Measurements from ENCODE around the gene MACROD1.

MACROD1 gene

DNA sequence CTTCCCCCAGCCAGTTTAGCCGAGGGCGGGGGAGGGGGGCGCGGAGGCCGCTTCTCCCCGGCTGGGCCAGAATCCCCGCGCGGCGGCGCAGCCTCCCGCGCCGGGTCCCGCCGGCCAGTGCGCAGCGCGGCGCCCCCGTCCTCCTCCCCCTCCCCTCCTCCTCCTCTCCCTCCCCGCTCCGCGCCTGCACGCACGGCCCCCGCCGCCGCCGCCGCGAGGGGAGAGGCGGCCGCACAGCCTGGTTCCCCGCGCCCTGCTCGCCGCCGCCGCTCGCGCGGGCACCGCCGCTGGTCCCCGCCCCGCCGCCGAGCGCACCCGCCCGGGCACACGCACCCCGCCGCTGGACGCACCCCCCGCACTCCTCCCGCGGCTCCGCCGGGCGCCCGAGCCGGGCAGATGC, 130.3 kb downstream of the MACROD1 start, which contains the start of gene FLRT1:
FLRT1 (plus strand) TSS at position 356 of the 400 bp plus-strand sequence. CDS start 80,337 bp downstream, outside the sequence.
- DNase-seq (ENCODE audit: low spot score), result no peak

DNA sequence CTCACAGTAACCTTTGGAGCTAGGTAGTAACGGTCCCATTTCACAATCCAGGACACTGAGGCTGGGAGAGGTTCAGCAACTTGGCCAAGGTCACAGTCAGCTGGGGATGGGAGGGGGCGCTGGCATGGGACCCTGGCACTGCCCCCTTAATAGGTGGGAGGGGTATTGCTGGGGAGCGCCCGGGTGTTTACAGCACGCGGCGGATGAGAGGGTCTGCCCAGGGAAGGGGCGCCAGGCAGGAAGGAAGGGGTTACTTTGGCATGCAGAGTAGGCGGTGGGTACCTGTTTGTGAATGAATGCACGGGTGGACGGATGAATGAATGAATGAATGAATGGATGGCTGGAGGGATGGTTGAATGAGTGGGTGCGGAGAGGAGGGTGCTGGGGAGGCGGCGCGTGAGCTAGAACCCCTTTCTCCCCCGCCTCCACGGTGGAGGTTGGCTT, 130.8 kb downstream of the MACROD1 start:
- no peak for DNase-seq (ENCODE audit: low spot score)

DNA sequence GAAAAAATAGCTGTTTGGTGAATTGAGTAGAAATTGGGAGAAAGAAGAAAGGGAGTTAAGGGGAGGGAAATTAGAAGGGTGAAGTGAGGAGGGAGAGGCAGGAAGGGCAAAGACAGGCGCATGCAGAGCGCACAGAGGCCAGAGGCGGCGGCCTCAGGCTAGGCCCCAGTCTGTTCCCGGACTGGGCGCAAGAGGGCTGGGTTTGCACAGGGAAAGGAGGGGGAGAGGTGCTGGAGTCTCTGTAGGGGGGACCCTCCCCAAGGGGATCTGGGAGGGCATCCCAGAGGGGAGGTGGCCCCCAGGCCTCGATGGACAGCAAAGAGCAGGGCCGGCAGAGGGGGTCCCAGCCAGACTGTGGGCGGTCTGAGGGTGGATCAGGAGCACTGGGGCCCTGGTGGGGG, 131.5 kb downstream of the MACROD1 start:
- DNase-seq (ENCODE audit: low spot score), result no peak

DNA sequence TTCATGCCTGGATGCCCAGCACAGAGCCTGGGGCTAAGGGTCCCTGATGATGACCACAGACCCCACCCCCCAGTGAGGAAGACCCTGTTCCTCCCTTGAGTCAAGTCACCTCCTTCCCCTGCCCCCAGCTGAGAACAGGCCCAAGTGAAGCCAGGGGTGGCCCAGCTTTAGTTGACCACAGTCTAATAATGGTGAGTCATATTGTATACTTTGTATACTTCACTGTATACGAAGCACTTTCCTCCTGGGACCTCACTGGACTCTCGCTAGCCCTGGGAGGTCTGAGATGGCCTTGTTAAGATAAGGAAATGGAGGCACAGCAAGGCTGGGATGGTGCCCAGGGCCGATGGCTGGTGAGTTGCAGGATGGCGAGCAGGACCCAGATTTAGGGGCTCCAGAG, 133.9 kb downstream of the MACROD1 start:
- no peak for DNase-seq (ENCODE audit: low spot score)

DNA sequence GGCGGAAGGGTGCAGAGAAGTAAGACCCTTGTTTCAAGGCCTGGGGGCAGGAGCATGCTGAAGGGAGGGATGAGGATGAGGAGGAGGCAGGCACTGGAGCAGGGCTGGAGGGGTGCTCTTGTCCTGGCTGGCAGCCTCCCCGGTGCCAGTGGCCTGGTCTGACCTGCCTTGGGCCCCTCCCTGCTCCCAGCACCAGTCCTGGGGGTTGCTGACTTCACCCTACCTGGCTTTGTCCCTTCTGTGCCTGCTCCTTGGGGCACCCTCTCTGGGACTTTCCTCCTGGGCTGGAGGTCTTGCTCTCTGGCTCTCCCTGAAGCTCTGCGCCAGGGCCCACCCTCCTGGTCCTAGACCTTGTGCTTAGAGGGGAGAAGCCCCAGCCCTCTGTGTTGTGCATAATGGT, 134.9 kb downstream of the MACROD1 start:
- no peak for DNase-seq (ENCODE audit: low spot score)

DNA sequence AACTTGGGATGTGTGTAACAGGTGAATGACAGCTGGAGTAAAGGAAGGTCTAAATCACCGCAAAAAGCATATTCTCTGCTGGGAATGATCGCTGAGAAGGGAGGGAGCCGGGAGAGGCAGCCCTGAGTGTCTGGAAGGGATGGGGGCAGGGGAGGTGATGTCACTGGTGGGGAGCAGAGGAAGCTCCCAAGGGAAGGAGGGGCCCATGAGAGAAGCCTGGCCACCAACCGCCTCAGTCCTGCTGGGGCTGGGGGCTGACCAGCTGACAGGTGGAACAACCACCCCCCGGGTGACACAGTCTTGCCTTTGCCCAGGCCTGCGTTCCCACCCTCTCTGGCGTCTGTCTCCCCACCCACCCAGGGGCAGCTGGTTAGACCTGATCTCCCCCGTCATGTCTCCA, 136.1 kb downstream of the MACROD1 start:
- no peak for DNase-seq (ENCODE audit: low spot score)

DNA sequence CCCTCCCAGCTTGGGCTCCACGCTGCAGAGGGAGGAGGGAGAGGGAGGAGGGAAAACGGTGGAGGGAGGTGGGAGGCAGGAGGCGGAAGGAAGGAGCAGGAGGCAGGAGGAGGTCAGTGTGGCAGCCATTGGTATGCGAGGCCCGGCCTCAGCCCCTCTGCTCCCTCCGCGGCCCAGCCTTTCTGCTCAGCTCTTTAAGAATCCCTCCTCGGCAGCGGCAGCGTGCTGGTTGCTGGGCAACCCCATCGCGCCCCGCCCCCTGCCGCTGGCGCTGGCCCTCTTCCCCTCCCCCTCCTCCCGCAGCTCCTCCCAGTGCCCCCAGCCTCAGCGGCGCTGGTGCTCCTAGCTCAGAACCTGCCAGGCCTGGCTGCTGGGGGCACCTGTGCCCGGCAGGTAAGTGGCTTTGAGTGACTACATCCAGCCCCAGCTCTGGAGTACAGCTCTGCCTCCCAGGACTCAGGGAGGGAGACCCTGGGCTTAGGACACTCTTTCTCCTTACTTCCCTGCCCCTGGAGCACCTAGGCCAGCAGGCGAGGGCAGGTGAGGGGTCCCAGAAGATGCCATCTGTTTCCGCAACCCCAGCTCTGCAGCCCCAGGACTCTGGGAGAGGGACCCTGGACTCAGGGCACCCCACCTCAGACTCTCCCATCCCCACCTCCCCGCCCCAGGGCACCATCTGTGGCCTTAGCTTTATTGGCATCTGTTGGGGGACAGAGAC, 137.4 kb downstream of the MACROD1 start:
- no peak for DNase-seq (ENCODE audit: low spot score)

DNA sequence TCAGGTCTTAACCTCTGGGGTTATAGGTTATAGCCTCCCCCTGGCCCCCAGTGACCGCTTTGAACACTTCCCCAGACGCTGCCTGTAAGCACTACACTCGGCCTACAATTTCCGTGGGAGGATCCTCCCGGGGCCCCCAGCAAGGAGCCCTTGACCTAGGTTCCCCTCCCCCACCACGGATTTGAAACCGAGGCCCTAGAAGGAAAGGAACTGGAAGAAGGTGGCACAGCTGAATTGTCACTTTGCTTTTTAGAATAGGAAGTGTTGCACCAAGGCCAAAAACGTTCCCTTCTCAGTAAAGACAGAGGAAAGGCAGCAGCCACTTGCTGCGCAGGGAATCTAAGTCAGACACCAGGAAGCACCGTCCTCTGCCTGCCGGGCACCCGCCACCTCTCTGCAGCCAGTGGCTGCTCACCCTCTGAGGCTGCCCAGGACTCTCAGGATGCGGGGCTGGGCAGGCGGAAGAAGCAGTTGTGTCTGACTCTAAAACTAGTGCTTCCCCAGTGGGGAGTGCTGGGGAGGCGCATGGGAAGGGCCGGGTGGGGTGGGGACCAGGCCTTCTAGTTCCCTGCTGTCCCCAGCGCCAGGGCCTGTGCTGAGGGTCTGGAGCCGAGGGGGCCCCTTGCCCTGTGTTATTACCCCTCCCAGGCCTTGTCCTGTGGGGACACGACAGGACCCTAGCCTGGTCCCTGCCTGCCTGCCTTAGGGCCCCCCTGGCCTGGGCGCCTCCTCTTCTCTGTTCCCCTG, 138.1 kb downstream of the MACROD1 start:
- DNase-seq (ENCODE audit: low spot score), result no peak

DNA sequence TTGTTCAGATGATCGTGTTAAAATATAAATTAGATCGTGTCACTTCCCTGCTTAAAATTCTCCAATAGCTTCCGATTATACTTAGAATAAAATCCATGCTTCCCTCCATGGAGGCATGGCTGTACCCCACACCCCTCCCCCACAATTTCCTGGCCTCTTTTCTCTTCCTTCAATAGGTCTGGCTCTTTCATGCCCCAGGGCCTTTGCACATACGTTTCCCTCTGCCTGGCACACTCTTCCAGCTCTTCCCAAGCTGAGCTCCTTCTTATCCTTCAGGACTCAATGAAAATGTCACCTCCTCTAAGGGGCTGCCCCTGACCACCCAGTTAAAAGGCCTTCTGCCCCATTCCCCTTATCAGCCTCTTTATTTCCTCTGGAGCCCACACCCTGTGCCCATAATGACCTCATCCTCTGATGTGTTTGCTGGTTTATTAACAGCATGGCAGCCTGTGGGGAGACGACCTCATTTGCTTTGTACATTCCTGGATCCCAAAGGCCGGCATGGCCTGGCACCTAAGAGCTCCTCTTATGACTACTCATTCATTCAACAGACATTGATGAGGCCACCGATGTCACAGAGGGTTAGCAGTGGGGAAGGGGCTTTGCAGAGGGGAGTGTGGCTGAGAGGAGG, 139.2 kb downstream of the MACROD1 start:
- DNase-seq (ENCODE audit: low spot score), result no peak

DNA sequence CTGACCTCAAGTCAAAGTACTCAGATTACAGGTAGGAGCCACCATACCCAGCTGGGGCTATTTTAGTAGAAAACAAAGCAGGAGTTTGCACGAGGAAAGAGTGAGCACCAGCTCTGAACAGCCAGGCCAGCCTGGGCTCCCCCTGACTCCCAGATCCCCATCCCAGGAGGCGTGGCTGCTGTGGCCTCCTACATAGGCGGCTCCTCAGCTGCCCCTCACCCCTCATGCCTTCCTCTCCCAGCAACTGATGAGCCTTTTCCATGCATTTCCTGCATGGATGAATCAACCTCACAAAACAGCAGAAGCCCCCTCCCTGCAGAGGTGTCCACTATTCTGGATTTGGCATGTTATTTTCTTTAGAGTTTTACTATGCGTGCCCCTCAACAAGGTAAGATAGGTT, 140.7 kb downstream of the MACROD1 start:
- DNase-seq (ENCODE audit: low spot score), result no peak

DNA sequence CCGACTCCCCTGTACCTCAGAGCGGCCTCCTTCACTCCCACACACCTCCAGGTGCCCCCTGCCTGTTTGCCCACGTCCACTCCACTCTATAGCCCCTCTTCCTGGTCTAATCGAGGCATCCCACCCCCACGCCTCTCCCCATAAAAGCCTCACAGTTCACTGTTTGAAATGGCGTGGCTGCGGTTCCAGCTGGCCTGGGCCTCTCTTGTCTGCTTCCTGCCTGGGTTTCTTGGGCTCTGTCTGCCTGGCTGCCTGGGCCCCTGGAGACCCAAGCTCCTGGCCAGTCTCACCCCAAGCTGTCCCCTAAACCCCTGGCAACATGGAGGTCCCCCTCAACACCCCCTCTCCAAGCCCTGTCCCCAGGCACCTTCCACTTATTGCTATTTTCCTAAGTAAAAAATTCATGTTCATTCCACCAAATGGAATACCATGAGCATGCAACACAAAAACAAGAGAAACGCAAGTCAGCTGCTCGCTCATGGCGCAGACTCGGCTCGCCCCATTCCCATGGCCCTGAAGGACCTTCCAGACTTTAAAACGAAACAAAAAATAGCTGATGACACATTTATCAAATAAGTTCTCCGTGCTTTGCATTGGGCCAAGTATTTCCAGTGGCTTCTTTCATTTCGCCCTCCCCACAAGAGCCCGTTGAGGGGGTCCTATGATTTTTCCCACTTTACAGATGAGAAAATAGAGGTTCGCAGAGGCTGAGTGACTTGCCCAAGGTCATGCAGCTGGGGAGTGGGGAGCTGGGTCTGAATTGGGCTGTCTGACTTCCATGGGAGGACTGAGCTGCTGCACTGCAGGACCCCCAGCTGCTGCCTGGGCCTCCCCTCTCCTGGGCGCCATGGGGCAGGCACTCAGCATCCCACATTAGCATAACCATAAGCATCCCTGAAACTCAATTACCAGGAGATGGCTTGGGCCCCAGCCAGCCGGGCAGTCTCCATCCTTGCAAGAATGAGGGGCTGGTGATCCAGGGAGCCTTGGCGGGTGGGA, 141.9 kb downstream of the MACROD1 start:
- DNase-seq (ENCODE audit: low spot score), result no peak

DNA sequence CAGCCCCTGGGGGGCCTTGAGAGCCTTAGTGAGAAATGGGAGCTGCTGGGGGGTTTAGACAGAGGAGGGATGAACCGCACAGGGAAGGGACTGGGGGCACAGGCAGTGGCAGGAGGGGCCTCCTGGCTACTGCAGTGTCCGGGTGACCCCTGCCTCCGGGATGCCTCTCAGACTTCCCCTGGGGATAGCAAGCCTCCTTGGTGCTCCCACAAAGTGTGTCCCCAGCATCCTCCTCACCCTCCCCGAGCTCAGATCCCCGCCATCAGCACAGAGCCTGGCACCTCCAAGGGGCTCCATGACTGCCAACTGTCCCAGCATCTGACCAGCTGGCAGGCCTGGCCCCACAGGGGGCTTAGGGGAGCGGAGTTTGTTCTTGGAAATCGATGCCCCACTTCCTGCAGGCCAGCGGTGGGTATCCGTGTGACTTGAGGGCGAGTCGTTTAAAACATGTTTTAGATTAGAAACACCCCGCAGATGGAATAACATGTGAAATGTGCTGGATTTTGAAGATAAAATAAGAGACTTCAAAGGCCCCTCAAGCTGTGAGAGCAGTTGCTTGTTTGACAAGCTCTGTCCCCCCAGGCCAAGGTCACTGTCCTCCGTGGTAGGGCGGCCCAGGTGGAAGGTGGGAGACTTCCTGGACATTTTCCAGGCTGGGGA, 143.7 kb downstream of the MACROD1 start:
- DNase-seq (ENCODE audit: low spot score), result no peak

DNA sequence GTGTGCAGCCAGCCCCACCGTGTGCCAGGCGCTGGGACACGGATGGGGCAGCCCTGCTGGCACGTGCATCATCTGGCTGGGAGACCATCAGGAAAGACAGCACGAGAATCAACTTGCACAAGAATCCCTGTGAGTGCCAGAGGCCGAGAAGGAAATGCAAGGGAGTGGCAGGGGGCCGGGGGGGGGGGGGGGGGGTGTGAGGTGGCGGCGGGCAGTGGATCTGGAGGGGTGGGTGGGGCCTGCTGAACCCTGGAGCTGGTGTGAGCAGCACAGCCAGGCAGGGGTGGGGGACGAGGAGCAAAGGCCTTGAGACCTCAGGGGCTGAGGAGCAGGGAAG, 144.2 kb downstream of the MACROD1 start:
- no peak for DNase-seq (ENCODE audit: low spot score)

DNA sequence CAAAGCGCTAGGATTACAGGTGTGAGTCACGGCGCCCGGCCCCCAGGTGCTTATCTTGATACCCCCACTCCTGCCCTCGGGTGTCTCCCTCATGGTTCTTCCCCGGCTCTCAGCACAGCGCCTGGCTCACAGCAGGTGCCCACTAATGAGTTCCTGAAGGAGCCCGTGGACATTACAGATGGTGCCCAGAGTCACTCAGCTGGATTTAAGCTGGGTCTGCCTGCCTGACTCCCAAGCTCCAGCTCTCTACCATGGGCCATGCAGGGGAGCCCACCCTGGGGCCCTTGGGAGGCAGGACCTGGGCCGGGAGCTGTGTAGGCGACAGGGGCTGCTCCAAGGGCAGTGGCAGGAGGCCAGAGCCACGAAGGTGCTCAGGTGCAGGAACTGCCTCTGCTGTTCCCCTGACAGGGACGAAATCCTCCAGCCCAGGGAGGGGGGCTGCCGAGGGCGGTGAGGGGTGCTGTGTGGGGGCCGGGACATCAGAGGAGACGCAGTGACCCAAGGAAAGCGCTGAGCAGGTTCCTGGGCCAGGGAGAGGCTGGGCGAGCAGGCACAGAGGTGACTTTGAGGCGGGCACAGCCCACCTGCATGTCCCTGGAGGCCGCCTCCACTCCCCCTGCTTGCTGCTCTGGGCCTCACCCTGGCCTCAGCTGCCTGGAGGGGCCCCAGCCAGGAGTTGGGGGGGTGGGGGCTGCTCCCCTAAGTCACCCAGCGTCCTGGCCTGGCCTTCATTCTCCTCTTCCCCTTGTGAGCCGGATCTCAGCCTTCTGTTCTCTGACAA, 144.7 kb downstream of the MACROD1 start:
- DNase-seq (ENCODE audit: low spot score), result no peak

DNA sequence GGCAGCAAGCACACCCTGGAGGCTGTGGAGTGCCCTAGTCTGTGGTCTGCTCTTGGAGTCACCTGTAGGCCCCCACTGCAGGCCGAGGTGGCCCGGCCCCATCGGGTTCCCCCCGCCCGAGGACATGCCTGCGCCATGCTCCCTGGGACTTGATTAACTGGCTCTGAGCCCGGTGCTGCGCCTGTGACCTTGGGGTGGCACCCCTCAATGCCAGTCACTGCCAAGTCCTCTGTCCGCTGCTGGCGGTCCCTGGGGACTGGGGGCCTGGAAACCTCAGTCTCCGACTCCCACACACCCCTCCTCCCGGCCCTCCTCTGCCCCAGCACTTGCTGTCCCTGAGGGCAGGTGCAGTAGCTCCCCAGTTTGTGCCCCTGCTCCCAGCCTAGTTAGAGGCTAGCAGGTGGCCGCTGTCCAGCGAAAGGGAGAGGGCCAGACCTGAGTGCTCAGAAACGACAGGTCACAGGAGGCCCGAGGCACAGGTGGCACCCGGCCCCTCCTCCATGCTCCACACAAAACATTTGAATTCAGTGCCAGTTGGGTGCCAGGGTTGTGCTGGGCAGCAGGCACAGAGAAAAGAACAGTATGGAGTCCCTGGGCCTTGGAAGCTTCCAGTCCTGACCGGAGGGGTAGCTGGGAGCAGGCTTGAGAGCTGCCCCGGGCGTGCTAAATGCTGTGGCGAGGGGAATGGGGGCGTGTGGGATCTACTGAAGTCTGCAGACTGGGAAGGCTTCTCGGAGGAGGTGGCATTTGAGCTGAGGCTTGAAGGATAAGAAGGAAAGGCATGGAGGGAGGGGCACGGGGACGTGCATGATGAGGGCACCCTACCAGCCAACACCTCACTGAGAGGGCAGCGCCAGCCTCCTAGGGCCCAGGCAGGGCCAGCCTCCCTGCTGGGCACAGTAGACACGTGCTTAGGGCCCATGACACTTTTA, 146.5 kb downstream of the MACROD1 start:
- no peak for DNase-seq (ENCODE audit: low spot score)

DNA sequence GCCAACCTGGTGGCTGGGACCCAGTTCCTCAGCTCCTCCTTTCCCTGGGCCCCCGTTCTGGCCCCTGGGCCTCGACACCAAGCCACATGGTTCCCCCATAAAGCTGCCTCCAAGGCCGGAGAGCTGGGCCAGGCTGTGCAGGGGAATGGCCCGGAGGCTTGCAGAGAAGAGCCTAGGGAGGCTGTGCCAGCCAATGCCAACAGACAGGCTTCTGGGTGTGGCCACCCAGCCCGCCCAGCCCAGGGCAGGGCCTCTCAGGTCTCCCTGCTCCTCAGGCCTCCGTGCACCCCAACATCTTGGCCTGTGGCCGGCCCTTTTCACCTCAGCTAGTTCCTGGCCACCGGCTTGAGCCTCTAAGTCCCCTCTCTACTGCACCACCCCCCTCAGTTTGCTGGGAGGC, 147.6 kb downstream of the MACROD1 start:
- DNase-seq (ENCODE audit: low spot score), result no peak

DNA sequence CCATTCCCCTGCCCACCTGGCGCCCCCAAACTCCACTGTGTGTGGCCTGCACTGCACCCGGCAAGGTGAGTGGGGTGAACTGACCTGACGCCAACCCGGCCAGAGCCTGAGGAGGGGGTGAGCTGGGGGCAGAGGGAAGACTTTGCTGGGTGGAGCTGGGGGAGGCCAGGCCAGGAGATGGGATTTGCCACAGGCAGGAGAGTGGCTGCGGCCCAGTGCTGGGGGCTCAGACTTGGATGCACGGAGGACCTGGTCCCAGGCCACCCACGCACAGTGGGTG, 148.0 kb downstream of the MACROD1 start:
- DNase-seq (ENCODE audit: low spot score), result no peak

DNA sequence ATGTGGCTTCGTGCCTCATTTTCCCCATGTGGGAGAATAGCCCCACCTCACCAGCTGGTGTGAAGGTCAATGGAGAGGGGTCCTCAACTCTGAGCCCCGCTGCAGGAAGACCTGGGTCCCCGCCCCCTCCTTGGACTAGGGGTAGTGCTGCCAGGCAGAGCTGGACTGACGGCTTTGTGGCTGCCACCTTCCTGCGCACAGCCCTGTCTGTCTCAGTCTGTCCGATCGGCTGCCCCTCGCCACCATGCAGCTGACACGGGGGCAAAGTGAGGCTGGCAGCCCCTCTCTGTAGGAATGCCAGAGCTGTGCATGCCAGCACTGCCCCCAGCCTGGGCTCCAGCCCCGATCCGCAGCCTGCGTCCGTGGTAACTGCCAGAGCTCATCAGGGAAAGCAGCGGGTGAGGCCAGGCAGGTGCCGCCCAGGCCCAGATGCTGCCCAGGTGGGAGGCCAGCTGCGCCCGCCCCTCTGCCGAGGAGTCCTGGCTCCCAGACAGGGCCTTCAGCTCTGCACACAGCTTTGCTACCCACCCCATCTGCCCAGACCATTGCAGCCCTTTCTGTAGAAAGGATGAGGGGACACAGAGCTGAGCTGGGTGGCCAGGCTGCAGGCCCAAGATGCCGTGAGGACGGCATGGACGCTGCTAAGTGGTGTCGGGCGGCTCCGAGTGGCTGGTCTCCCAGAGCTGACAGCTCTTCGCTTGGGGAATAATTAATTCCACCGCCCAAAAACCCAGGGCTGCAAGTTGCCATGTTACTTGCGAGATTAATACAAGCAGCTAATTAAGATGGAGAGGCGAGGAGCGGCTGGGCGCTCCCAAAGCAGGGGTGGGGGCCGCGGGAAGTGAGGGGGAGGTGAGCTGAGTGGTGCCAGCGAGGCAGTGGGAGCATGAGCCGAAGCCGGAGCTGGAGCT, 149.7 kb downstream of the MACROD1 start:
- DNase-seq (ENCODE audit: low spot score), result no peak

DNA sequence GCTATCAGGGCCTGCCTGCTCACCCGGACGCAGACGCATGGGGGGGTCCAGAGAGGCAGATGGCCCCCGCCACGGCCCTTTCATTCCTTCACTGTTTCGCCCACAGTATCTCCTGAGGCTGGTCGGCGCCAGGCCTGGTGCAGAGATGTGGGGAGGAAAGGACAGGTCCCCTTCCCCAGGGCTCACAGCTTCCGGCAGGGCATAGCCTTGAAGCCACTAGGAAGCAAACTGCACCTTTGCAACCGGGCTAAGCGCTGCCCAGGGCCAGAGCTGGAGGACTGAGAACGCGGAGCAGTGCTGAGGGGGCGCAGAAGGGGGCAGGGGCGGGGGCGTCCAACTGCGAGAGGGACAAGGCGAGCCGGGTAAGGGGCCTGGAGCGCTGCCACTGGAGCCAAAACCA, 150.4 kb downstream of the MACROD1 start:
- no peak for DNase-seq (ENCODE audit: low spot score)
